ENCODE measurements around the gene LLGL2. TPM values are rescaled to one million over a fixed set of nuclear protein-coding genes. Genes with fewer than 3 reads are reported as not detected.

Gene LLGL2
- total and polyA plus RNA-seq, 10 of the 15 experiments (the other 5 are each of a cell fraction or from before 2014, with no cell fraction given): 0.21 to 9.9 (median 4.5) TPM

DNA sequence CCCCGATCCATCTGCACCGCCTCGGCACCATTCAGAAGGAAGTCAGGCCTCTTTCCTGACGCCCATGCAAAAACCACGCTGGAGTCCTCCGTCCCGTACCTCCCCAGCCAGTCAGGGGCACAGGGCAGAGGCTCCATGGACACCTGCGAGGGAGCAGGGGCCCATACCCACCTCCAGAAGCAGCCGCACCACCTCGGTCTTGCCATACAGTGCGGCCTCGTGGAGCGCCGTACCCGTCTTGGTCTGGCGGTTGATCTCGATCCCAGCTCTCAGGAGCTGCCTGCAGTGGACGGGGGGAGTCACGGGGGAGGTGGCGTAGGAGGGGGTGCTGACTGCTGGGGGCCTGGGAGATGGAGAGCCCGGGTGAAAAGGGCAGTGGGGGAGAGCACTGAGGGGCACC lies 19.4 kb upstream of the LLGL2 start (continued):
- TF ChIP-seq, protein P1, sequence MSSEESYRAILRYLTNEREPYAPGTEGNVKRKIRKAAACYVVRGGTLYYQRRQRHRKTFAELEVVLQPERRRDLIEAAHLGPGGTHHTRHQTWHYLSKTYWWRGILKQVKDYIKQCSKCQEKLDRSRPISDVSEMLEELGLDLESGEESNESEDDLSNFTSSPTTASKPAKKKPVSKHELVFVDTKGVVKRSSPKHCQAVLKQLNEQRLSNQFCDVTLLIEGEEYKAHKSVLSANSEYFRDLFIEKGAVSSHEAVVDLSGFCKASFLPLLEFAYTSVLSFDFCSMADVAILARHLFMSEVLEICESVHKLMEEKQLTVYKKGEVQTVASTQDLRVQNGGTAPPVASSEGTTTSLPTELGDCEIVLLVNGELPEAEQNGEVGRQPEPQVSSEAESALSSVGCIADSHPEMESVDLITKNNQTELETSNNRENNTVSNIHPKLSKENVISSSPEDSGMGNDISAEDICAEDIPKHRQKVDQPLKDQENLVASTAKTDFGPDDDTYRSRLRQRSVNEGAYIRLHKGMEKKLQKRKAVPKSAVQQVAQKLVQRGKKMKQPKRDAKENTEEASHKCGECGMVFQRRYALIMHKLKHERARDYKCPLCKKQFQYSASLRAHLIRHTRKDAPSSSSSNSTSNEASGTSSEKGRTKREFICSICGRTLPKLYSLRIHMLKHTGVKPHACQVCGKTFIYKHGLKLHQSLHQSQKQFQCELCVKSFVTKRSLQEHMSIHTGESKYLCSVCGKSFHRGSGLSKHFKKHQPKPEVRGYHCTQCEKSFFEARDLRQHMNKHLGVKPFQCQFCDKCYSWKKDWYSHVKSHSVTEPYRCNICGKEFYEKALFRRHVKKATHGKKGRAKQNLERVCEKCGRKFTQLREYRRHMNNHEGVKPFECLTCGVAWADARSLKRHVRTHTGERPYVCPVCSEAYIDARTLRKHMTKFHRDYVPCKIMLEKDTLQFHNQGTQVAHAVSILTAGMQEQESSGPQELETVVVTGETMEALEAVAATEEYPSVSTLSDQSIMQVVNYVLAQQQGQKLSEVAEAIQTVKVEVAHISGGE (CRISPR knock-in tag; IDR thresholded peaks at IDR 0.05): no peak
- no peak for TF ChIP-seq ZBED1 (IDR thresholded peaks at IDR 0.05; ENCODE audit: borderline replicate concordance)
- TF ChIP-seq, protein P2, sequence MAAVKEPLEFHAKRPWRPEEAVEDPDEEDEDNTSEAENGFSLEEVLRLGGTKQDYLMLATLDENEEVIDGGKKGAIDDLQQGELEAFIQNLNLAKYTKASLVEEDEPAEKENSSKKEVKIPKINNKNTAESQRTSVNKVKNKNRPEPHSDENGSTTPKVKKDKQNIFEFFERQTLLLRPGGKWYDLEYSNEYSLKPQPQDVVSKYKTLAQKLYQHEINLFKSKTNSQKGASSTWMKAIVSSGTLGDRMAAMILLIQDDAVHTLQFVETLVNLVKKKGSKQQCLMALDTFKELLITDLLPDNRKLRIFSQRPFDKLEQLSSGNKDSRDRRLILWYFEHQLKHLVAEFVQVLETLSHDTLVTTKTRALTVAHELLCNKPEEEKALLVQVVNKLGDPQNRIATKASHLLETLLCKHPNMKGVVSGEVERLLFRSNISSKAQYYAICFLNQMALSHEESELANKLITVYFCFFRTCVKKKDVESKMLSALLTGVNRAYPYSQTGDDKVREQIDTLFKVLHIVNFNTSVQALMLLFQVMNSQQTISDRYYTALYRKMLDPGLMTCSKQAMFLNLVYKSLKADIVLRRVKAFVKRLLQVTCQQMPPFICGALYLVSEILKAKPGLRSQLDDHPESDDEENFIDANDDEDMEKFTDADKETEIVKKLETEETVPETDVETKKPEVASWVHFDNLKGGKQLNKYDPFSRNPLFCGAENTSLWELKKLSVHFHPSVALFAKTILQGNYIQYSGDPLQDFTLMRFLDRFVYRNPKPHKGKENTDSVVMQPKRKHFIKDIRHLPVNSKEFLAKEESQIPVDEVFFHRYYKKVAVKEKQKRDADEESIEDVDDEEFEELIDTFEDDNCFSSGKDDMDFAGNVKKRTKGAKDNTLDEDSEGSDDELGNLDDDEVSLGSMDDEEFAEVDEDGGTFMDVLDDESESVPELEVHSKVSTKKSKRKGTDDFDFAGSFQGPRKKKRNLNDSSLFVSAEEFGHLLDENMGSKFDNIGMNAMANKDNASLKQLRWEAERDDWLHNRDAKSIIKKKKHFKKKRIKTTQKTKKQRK (IDR thresholded peaks at IDR 0.05; ENCODE audit: low read depth, low read length): no peak
- TF ChIP-seq TCF12 (IDR thresholded peaks at IDR 0.05; ENCODE audit: low read depth, low read length): no peak
- TF ChIP-seq, protein P3, sequence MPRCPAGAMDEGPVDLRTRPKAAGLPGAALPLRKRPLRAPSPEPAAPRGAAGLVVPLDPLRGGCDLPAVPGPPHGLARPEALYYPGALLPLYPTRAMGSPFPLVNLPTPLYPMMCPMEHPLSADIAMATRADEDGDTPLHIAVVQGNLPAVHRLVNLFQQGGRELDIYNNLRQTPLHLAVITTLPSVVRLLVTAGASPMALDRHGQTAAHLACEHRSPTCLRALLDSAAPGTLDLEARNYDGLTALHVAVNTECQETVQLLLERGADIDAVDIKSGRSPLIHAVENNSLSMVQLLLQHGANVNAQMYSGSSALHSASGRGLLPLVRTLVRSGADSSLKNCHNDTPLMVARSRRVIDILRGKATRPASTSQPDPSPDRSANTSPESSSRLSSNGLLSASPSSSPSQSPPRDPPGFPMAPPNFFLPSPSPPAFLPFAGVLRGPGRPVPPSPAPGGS (IDR thresholded peaks at IDR 0.05; ENCODE audit: borderline replicate concordance, insufficient read depth, low read depth, low read length, poor library complexity, severe bottlenecking): no peak
- TF ChIP-seq KAT2A (conservative IDR thresholded peaks at IDR 0.05; ENCODE audit: control insufficient read depth, low read depth, low read length): no peak
- no peak for TF ChIP-seq CBX3 (IDR thresholded peaks at IDR 0.05; ENCODE audit: borderline replicate concordance, low read depth)
